GM12878 (cell line): Measurements from ENCODE around the gene PTPRN2. TPM values are rescaled to one million over a fixed set of nuclear protein-coding genes. Genes with fewer than 3 reads are reported as not detected.

Experiments used
- ATAC-seq: fragments of 200-7000 bp; cut with Tn5 transposase; 3 replicates; pipeline ENCODE4 v1.9.1; 2020; ENCODE audit warnings: mild to moderate bottlenecking, moderate library complexity
- BruUV-seq: library from RNA; stranded (reverse); fragments of 400-500 nt; replicated peaks from 2 replicates; lab custom pipeline; 2021; lab: Mats Ljungman, UMichigan
- CTCF ChIA-PET: fragments of 300-600 bp; sonication (Branson Sonifier 250); formaldehyde crosslinking; extraction: SDS; loops from one replicate; lab custom pipeline; 2021; ENCODE audit warnings: inconsistent platforms; lab: Yijun Ruan, JAX
- POLR2A ChIA-PET: fragments of 350-600 bp; formaldehyde crosslinking; extraction: SDS; loops from one replicate; lab custom pipeline; 2021; ENCODE audit warnings: inconsistent platforms; lab: Charles Lee
- RAD21 ChIA-PET: fragments of 300-600 bp; sonication (Branson Sonifier 250); formaldehyde crosslinking; loops from one replicate; lab custom pipeline; 2023; ENCODE audit warnings: antibody characterized with exemption; ENCODE audit not compliant: unreplicated experiment; lab: Charles Lee
- SMC1A ChIA-PET: fragments of 300-600 bp; sonication (Branson Sonifier 250); formaldehyde crosslinking; loops from one replicate; lab custom pipeline; 2023; ENCODE audit not compliant: unreplicated experiment, uncharacterized antibody; lab: Charles Lee
- DNase-seq: peaks from one replicate; pipeline ENCODE4 v3.0.0-alpha.2; 2011; ENCODE audit warnings: low read depth, low spot score
- FAIRE-seq: peaks from 3 replicates; lab custom pipeline; 2011; peaks lifted over from hg19 to GRCh38; lab: Jason Lieb, UNC
- H2AFZ ChIP-seq: 2 replicates; pipeline ENCODE4 v1.6.0; 2011; ENCODE audit warnings: low read depth, low read length, control low read depth; ENCODE audit not compliant: control insufficient read depth
- H3K27ac ChIP-seq: 2 replicates; pipeline ENCODE4 v1.5.1; 2011; ENCODE audit warnings: control low read depth; ENCODE audit not compliant: control insufficient read depth, insufficient read depth
- H3K27me3 ChIP-seq, 2 experiments: replicated peaks in 1 of 2; 2 replicates each; pipeline versions ENCODE4 v1.6.0 to v1.6.1; 2011; ENCODE audit warnings: low read length in 1 of 2; ENCODE audit not compliant: control insufficient read depth in 2 of 2, insufficient read depth in 2 of 2
- H3K36me3 ChIP-seq, 2 experiments: 2 replicates each; pipeline ENCODE4 v1.5.1; 2011; ENCODE audit warnings: low read length in 1 of 2; ENCODE audit not compliant: control insufficient read depth in 2 of 2, insufficient read depth in 2 of 2
- H3K4me1 ChIP-seq: 2 replicates; pipeline ENCODE4 v1.6.1; 2011; ENCODE audit warnings: mild to moderate bottlenecking, low read length, moderate library complexity, mixed read lengths; ENCODE audit not compliant: control insufficient read depth, insufficient read depth
- H3K4me2 ChIP-seq: 2 replicates; pipeline ENCODE4 v1.6.0; 2011; ENCODE audit warnings: control low read depth; ENCODE audit not compliant: control insufficient read depth, insufficient read depth
- H3K4me3 ChIP-seq: fragments of 200-600 bp; sonication (generic); 2 replicates; pipeline ENCODE4 v1.5.1; 2016
- H3K79me2 ChIP-seq: 2 replicates; pipeline ENCODE4 v1.6.0; 2011; ENCODE audit warnings: low read length; ENCODE audit not compliant: control insufficient read depth, insufficient read depth
- H3K9ac ChIP-seq: 2 replicates; pipeline ENCODE4 v1.8.0; 2011; ENCODE audit warnings: low read length, control low read depth, mixed read lengths; ENCODE audit not compliant: control insufficient read depth, insufficient read depth
- H3K9me3 ChIP-seq: replicated peaks from 3 replicates; pipeline ENCODE4 v1.5.1; 2011; ENCODE audit warnings: mild to moderate bottlenecking, low read length; ENCODE audit not compliant: control insufficient read depth, insufficient read depth
- H4K20me1 ChIP-seq: 2 replicates; pipeline ENCODE4 v1.6.0; 2011; ENCODE audit not compliant: control insufficient read depth, insufficient read depth
- BCL11A ChIP-seq: IDR thresholded peaks from 2 replicates; pipeline ENCODE4 v1.6.1; 2011; ENCODE audit warnings: low read depth, low read length
- EED ChIP-seq: sonication (generic); IDR thresholded peaks from 2 replicates; pipeline ENCODE4 v1.6.1; 2016; ENCODE audit warnings: antibody characterized with exemption, low read depth
- FOXK2 ChIP-seq: fragments of 450-650 bp; IDR thresholded peaks from 2 replicates; pipeline ENCODE4 v1.6.1; 2017; ENCODE audit warnings: mild to moderate bottlenecking, moderate library complexity
- NR2F1 ChIP-seq: fragments of 450-650 bp; conservative IDR thresholded peaks from 2 replicates; pipeline ENCODE4 v1.6.1; 2017; ENCODE audit warnings: mild to moderate bottlenecking
- PBX3 ChIP-seq: IDR thresholded peaks from 2 replicates; pipeline ENCODE4 v1.6.1; 2011; ENCODE audit warnings: mild to moderate bottlenecking, low read depth, low read length, moderate library complexity; ENCODE audit not compliant: insufficient replicate concordance
- PML ChIP-seq: IDR thresholded peaks from 2 replicates; pipeline ENCODE4 v1.6.1; 2012; ENCODE audit warnings: low read length, inconsistent platforms
- RCOR1 ChIP-seq: conservative IDR thresholded peaks from 2 replicates; pipeline ENCODE4 v1.6.1; 2012; ENCODE audit warnings: low read depth, low read length, improper control_type of control experiment
- SRF ChIP-seq, 2 experiments: IDR thresholded peaks; 2 replicates each; pipeline ENCODE4 v1.6.1; 2011; ENCODE audit warnings: low read depth in 2 of 2, low read length in 2 of 2, mild to moderate bottlenecking in 1 of 2, moderate library complexity in 1 of 2
- SUZ12 ChIP-seq: fragments of 200-600 bp; sonication (generic); IDR thresholded peaks from one replicate; pipeline ENCODE4 v1.6.1; 2018; ENCODE audit warnings: antibody characterized with exemption, mild to moderate bottlenecking; ENCODE audit not compliant: unreplicated experiment
- TARDBP ChIP-seq: IDR thresholded peaks from 2 replicates; pipeline ENCODE4 v1.6.1; 2016; ENCODE audit warnings: borderline replicate concordance
- TCF12 ChIP-seq: IDR thresholded peaks from 2 replicates; pipeline ENCODE4 v1.6.1; 2011; ENCODE audit warnings: low read depth, mild to moderate bottlenecking, low read length
- YY1 ChIP-seq: IDR thresholded peaks from 2 replicates; pipeline ENCODE4 v1.6.1; 2011; ENCODE audit warnings: low read depth, mild to moderate bottlenecking, low read length
- ZBTB11 ChIP-seq: fragments of 450-650 bp; formaldehyde crosslinking; IDR thresholded peaks from 2 replicates; pipeline ENCODE4 v1.5.0; 2022; ENCODE audit warnings: mild to moderate bottlenecking, missing genetic modification characterization
- WGBS: methylation state at CpG from one replicate; pipeline ENCODE4 v1.1.6; 2016; ENCODE audit warnings: low lambda C conversion rate; ENCODE audit not compliant: insufficient replicate concordance, insufficient coverage; ENCODE audit errors: missing lambda C conversion rate; 5-methylcytosine and 5-hydroxymethylcytosine counted together
- in situ Hi-C: fragments of 300-500 bp; cut with MboI; formaldehyde crosslinking; loops from 9 replicates; pipeline ENCODE4 v1.14.3; 2018; ENCODE audit warnings: mixed read lengths
- intact Hi-C: fragments of 100-400 bp; cut with micrococcal nuclease; formaldehyde crosslinking; loops from one replicate; pipeline ENCODE4 v1.14.2; 2022; ENCODE audit not compliant: unreplicated experiment
- polyA plus RNA-seq, 11 experiments: library from polyadenylated mRNA; depleted of rRNA in 4 of 11; unstranded in 6 of 11; stranded (reverse) in 5 of 11; fragments of >200 nt; fragmentation: Nextera tagmentation in 4 of 11; fragmentation: Illumina TruSeq in 1 of 11; extraction: Ambion mirVana in 4 of 11; extraction: Trizol in 1 of 11; gene quantifications; 1 replicate in 1 of 11; 2 replicates in 10 of 11; pipeline versions ENCODE4 v1.2.1 to v1.2.3, GENCODE V29; 2011 to 2016; ENCODE audit warnings: inconsistent platforms in 2 of 11, missing spikeins in 2 of 11, low read depth in 1 of 11
- total RNA-seq, 4 experiments: library from RNA; depleted of rRNA in 3 of 4; stranded (reverse); fragments of >200 nt in 3 of 4; fragmentation: Illumina TruSeq in 1 of 4; extraction: Trizol in 1 of 4; gene quantifications; 2 replicates each; pipeline versions ENCODE4 v1.2.1 to v1.2.3, GENCODE V29; 2013 to 2021
- TF ChIP-seq, protein P1 (sequence below): IDR thresholded peaks from 2 replicates; pipeline ENCODE4 v1.6.1; 2011; ENCODE audit warnings: low read depth, mild to moderate bottlenecking, low read length, moderate library complexity, borderline replicate concordance; ENCODE audit errors: extremely low read depth
- TF ChIP-seq, protein P2 (sequence below): fragments of 450-650 bp; formaldehyde crosslinking; IDR thresholded peaks from 2 replicates; pipeline ENCODE4 v1.4.0; 2022; ENCODE audit warnings: mild to moderate bottlenecking, moderate library complexity

Gene PTPRN2
- total and polyA plus RNA-seq, 10 of the 15 experiments (the other 5 are each of a cell fraction or from before 2014, with no cell fraction given) = 5.4 TPM; not detected in 9

- Histone ChIP-seq H3K27me3 (no peaks in the 10 kb centered on the region), H3K27ac (no peak overlapping the region), H3K9ac (no peak overlapping the region), H3K36me3 (no peaks in the 10 kb centered on the region), H4K20me1 (no peaks in the 10 kb centered on the region), H3K4me1 (no peaks in the 10 kb centered on the region), H3K4me2 (no peak overlapping the region), H3K79me2 (no peaks in the 10 kb centered on the region), H2AFZ (no peak overlapping the region), H3K9me3 (no peaks in the 10 kb centered on the region; the same call in 2 of the 3 replicates), H3K4me3 (no peak overlapping the region)
- ChIA-PET SMC1A (no interaction called here), POLR2A (no interaction called here), CTCF (no interaction called here), RAD21 (interaction anchor here (0.8 kb wide), 1 partner anchor 504 kb away, joined by 3 read pairs; no protein-coding TSS in a partner anchor)
- DNase-seq (no peak), FAIRE-seq (no peak), ATAC-seq (no peak)
- 12% methylated on average over 13 of the region's 13 CpGs for WGBS
- in situ Hi-C loops = no loop called here
- no TSS peak for BruUV-seq
- intact Hi-C loops = no loop called here
- TF ChIP-seq PBX3 = no peak
- TF ChIP-seq TCF12 = no peak
- no peak for TF ChIP-seq YY1
- TF ChIP-seq, protein P1, sequence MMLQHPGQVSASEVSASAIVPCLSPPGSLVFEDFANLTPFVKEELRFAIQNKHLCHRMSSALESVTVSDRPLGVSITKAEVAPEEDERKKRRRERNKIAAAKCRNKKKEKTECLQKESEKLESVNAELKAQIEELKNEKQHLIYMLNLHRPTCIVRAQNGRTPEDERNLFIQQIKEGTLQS = no peak
- no peak for TF ChIP-seq SUZ12
- no peak for TF ChIP-seq BCL11A
- no peak for TF ChIP-seq EED
- no peak for TF ChIP-seq FOXK2
- TF ChIP-seq NR2F1 = no peak
- TF ChIP-seq ZBTB11 (CRISPR knock-in tag) = no peak
- no peak for TF ChIP-seq TARDBP
- TF ChIP-seq, protein P2, sequence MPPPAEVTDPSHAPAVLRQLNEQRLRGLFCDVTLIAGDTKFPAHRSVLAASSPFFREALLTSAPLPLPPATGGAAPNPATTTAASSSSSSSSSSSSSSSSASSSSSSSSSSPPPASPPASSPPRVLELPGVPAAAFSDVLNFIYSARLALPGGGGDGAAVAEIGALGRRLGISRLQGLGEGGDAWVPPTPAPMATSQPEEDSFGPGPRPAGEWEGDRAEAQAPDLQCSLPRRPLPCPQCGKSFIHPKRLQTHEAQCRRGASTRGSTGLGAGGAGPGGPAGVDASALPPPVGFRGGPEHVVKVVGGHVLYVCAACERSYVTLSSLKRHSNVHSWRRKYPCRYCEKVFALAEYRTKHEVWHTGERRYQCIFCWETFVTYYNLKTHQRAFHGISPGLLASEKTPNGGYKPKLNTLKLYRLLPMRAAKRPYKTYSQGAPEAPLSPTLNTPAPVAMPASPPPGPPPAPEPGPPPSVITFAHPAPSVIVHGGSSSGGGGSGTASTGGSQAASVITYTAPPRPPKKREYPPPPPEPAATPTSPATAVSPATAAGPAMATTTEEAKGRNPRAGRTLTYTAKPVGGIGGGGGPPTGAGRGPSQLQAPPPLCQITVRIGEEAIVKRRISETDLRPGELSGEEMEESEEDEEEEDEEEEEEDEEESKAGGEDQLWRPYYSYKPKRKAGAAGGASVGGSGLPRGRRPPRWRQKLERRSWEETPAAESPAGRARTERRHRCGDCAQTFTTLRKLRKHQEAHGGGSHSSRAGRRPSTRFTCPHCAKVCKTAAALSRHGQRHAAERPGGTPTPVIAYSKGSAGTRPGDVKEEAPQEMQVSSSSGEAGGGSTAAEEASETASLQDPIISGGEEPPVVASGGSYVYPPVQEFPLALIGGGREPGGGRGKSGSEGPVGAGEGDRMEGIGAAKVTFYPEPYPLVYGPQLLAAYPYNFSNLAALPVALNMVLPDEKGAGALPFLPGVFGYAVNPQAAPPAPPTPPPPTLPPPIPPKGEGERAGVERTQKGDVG = no peak
- TF ChIP-seq PML = no peak
- TF ChIP-seq RCOR1 = no peak
- TF ChIP-seq SRF (IDR thresholded peaks at IDR 0.05; ENCODE audit: low read depth in 2 of 2, low read length in 2 of 2) = no peak
Measured at GRCh38 chr7:158473221-158473620, 114.4 kb downstream of the PTPRN2 start.
